IMR-90 (cell line): ENCODE results near the gene RBPJL. TPM values are rescaled to one million over a fixed set of nuclear protein-coding genes. Genes with fewer than 3 reads are reported as not detected.

Experiments used
- ATAC-seq: fragments of 200-7000 bp; cut with Tn5 transposase; 2 replicates; pipeline ENCODE4 v1.9.1; 2020; ENCODE audit warnings: low read depth, mild to moderate bottlenecking, moderate library complexity
- BruUV-seq: library from RNA; stranded (reverse); fragments of 400-500 nt; replicated peaks from 2 replicates; lab custom pipeline; 2021; lab: Mats Ljungman, UMichigan
- CTCF ChIA-PET: fragments of 300-600 bp; formaldehyde crosslinking; extraction: SDS; loops from one replicate; lab custom pipeline; 2021; ENCODE audit warnings: antibody characterized with exemption; lab: Yijun Ruan, JAX
- POLR2A ChIA-PET: fragments of 300-600 bp; sonication (Branson Sonifier 250); formaldehyde crosslinking; loops from one replicate; lab custom pipeline; 2022; ENCODE audit warnings: antibody characterized with exemption; ENCODE audit not compliant: unreplicated experiment; lab: Charles Lee
- DNase-seq: peaks from one replicate; pipeline ENCODE4 v3.0.0; 2013
- H2AFZ ChIP-seq: replicated peaks from 2 replicates; pipeline ENCODE3; 2013; ENCODE audit warnings: low read length, mild to moderate bottlenecking; ENCODE audit not compliant: poor library complexity
- H2AK5ac ChIP-seq: 2 replicates; pipeline ENCODE4 v1.6.1; 2013; ENCODE audit warnings: low read depth, low read length, inconsistent platforms
- H2AK9ac ChIP-seq: replicated peaks from 2 replicates; pipeline ENCODE3; 2013; ENCODE audit warnings: mild to moderate bottlenecking, low read depth, low read length, moderate library complexity; ENCODE audit not compliant: poor library complexity
- H2BK120ac ChIP-seq: 2 replicates; pipeline ENCODE4 v1.6.1; 2013; ENCODE audit warnings: low read depth, low read length, inconsistent platforms
- H2BK15ac ChIP-seq: 3 replicates; pipeline ENCODE4 v1.6.1; 2013; ENCODE audit warnings: low read depth, low read length, inconsistent platforms
- H2BK20ac ChIP-seq: 2 replicates; pipeline ENCODE4 v1.6.1; 2013; ENCODE audit warnings: low read depth, mild to moderate bottlenecking, inconsistent platforms, low read length, moderate library complexity
- H2BK5ac ChIP-seq: 2 replicates; pipeline ENCODE4 v1.6.1; 2013; ENCODE audit warnings: mild to moderate bottlenecking, low read depth, low read length, inconsistent platforms; ENCODE audit not compliant: poor library complexity, severe bottlenecking
- H3K14ac ChIP-seq: replicated peaks from 2 replicates; pipeline ENCODE4 v1.6.1; 2013; ENCODE audit warnings: low read depth, low read length, inconsistent platforms
- H3K18ac ChIP-seq: 2 replicates; pipeline ENCODE4 v1.6.1; 2013; ENCODE audit warnings: low read depth, low read length, control low read depth
- H3K23ac ChIP-seq: 2 replicates; pipeline ENCODE4 v1.6.1; 2013; ENCODE audit warnings: low read depth, low read length, inconsistent platforms
- H3K27ac ChIP-seq: 2 replicates; pipeline ENCODE4 v1.5.1; 2013; ENCODE audit warnings: mild to moderate bottlenecking, control low read depth, low read length; ENCODE audit not compliant: insufficient read depth
- H3K27me3 ChIP-seq: 2 replicates; pipeline ENCODE4 v1.6.1; 2013; ENCODE audit warnings: low read length; ENCODE audit not compliant: control insufficient read depth, insufficient read depth
- H3K36me3 ChIP-seq: 2 replicates; pipeline ENCODE4 v1.6.1; 2013; ENCODE audit warnings: low read length, mixed read lengths; ENCODE audit not compliant: control insufficient read depth, insufficient read depth
- H3K4ac ChIP-seq: 2 replicates; pipeline ENCODE4 v1.6.1; 2013; ENCODE audit warnings: low read depth, low read length, inconsistent platforms
- H3K4me1 ChIP-seq: 2 replicates; pipeline ENCODE4 v1.6.1; 2013; ENCODE audit warnings: low read length, mixed read lengths; ENCODE audit not compliant: control insufficient read depth, insufficient read depth
- H3K4me2 ChIP-seq: 2 replicates; pipeline ENCODE4 v1.6.1; 2013; ENCODE audit warnings: low read depth, mild to moderate bottlenecking, control low read depth, low read length, moderate library complexity
- H3K4me3 ChIP-seq: 2 replicates; pipeline ENCODE4 v1.5.1; 2013; ENCODE audit warnings: low read depth, mild to moderate bottlenecking, control low read depth, low read length, moderate library complexity; ENCODE audit not compliant: insufficient read depth
- H3K56ac ChIP-seq: 2 replicates; pipeline ENCODE4 v1.6.1; 2013; ENCODE audit warnings: low read length, inconsistent platforms; ENCODE audit not compliant: insufficient read depth; ENCODE audit errors: extremely low read depth
- H3K79me1 ChIP-seq, 2 experiments: 2 replicates each; pipeline ENCODE4 v1.6.1; 2013; ENCODE audit warnings: low read length in 2 of 2, inconsistent platforms in 1 of 2, low read depth in 1 of 2
- H3K9ac ChIP-seq: 2 replicates; pipeline ENCODE4 v1.6.1; 2013; ENCODE audit warnings: low read depth, low read length, control low read depth
- H3K9me1 ChIP-seq: 2 replicates; pipeline ENCODE4 v1.6.1; 2013; ENCODE audit warnings: low read length, inconsistent platforms; ENCODE audit not compliant: insufficient read depth
- H3K9me3 ChIP-seq: 2 replicates; pipeline ENCODE4 v1.6.1; 2013; ENCODE audit warnings: low read length; ENCODE audit not compliant: control insufficient read depth, insufficient read depth
- H4K20me1 ChIP-seq: 2 replicates; pipeline ENCODE4 v1.6.1; 2013; ENCODE audit warnings: low read length, inconsistent platforms; ENCODE audit not compliant: insufficient read depth
- H4K5ac ChIP-seq: 2 replicates; pipeline ENCODE4 v1.6.1; 2013; ENCODE audit warnings: mild to moderate bottlenecking, low read depth, low read length, control low read depth
- H4K8ac ChIP-seq, 2 experiments: 2 replicates each; pipeline ENCODE4 v1.6.1; 2013; ENCODE audit warnings: low read depth in 2 of 2, low read length in 2 of 2, control low read depth in 1 of 2, inconsistent platforms in 1 of 2
- H4K91ac ChIP-seq: 2 replicates; pipeline ENCODE4 v1.6.1; 2013; ENCODE audit warnings: low read depth, low read length, inconsistent platforms; ENCODE audit not compliant: insufficient read depth
- BHLHE40 ChIP-seq: fragments of 150-350 bp; IDR thresholded peaks from 2 replicates; pipeline ENCODE4 v1.6.1; 2016; ENCODE audit warnings: mild to moderate bottlenecking, low read depth, low read length
- CEBPB ChIP-seq: IDR thresholded peaks from 2 replicates; pipeline ENCODE4 v1.6.1; 2012; ENCODE audit warnings: low read depth, low read length, improper control_type of control experiment
- CHD1 ChIP-seq: IDR thresholded peaks from 2 replicates; pipeline ENCODE4 v1.6.1; 2012; ENCODE audit warnings: low read depth, low read length, improper control_type of control experiment
- CTCF ChIP-seq: conservative IDR thresholded peaks from 2 replicates; pipeline ENCODE4 v1.5.1; 2012; ENCODE audit warnings: mild to moderate bottlenecking, low read depth, low read length, improper control_type of control experiment
- ELK1 ChIP-seq: fragments of 150-350 bp; IDR thresholded peaks from 2 replicates; pipeline ENCODE4 v1.6.1; 2016; ENCODE audit warnings: low read depth, mild to moderate bottlenecking, low read length, moderate library complexity, borderline replicate concordance
- FOS ChIP-seq: fragments of 150-350 bp; IDR thresholded peaks from 2 replicates; pipeline ENCODE4 v1.6.1; 2016; ENCODE audit warnings: low read depth, low read length
- MAFK ChIP-seq: IDR thresholded peaks from 2 replicates; pipeline ENCODE4 v1.6.1; 2012; ENCODE audit warnings: low read depth, low read length, improper control_type of control experiment
- MAZ ChIP-seq: IDR thresholded peaks from 2 replicates; pipeline ENCODE4 v1.6.1; 2012; ENCODE audit warnings: low read depth, mild to moderate bottlenecking, low read length, improper control_type of control experiment, moderate library complexity, borderline replicate concordance
- MXI1 ChIP-seq: IDR thresholded peaks from 2 replicates; pipeline ENCODE4 v1.6.1; 2012; ENCODE audit warnings: low read depth, mild to moderate bottlenecking, low read length, moderate library complexity, borderline replicate concordance
- NFE2L2 ChIP-seq: fragments of 150-350 bp; IDR thresholded peaks from 2 replicates; pipeline ENCODE4 v1.6.1; 2016; ENCODE audit warnings: low read depth, mild to moderate bottlenecking, low read length
- POLR2A ChIP-seq: IDR thresholded peaks from 2 replicates; pipeline ENCODE4 v1.6.1; 2012; ENCODE audit warnings: mild to moderate bottlenecking, low read depth, low read length
- RAD21 ChIP-seq: IDR thresholded peaks from 2 replicates; pipeline ENCODE4 v1.6.1; 2012; ENCODE audit warnings: low read length, improper control_type of control experiment
- RCOR1 ChIP-seq: IDR thresholded peaks from 2 replicates; pipeline ENCODE4 v1.6.1; 2012; ENCODE audit warnings: mild to moderate bottlenecking, low read length, improper control_type of control experiment; ENCODE audit not compliant: insufficient replicate concordance
- RFX5 ChIP-seq: IDR thresholded peaks from 2 replicates; pipeline ENCODE4 v1.8.0; 2012; ENCODE audit warnings: low read depth, mild to moderate bottlenecking, low read length, moderate library complexity
- SMC3 ChIP-seq: fragments of 150-350 bp; IDR thresholded peaks from 2 replicates; pipeline ENCODE4 v1.6.1; 2016; ENCODE audit warnings: low read depth, mild to moderate bottlenecking, antibody characterized with exemption, low read length, moderate library complexity
- WGBS, 2 experiments: methylation state at CpG; one replicate each; pipeline versions ENCODE4 v1.1.5 to v1.1.7; 2013; ENCODE audit warnings: missing lambda C conversion rate in 2 of 2; ENCODE audit not compliant: insufficient read length in 1 of 2; ENCODE audit errors: extremely low coverage in 2 of 2; 5-methylcytosine and 5-hydroxymethylcytosine counted together
- dilution Hi-C: fragments of 300-500 bp; cut with HindIII; formaldehyde crosslinking; loops from one replicate; pipeline ENCODE4 v1.14.3; 2018; ENCODE audit warnings: low sequenced_read_pairs; ENCODE audit not compliant: unreplicated experiment
- in situ Hi-C: fragments of 300-500 bp; cut with MboI; formaldehyde crosslinking; loops from 3 replicates; pipeline ENCODE4 v1.14.3; 2019; ENCODE audit warnings: low sequenced_read_pairs, inconsistent platforms, mixed read lengths
- intact Hi-C: fragments of 100-400 bp; cut with micrococcal nuclease; formaldehyde crosslinking; loops from 2 replicates; pipeline ENCODE4 v1.10.0; 2022
- polyA plus RNA-seq, 3 experiments: library from polyadenylated mRNA; depleted of rRNA; stranded (reverse); fragments of >200 nt; gene quantifications; 2 replicates each; pipeline ENCODE4 v1.2.3, GENCODE V29; 2012; ENCODE audit warnings: low replicate concordance in 1 of 3
- total RNA-seq: library from RNA; depleted of rRNA; stranded (reverse); fragments of >200 nt; gene quantifications from 2 replicates; pipeline ENCODE4 v1.2.3, GENCODE V29; 2012
- TF ChIP-seq, protein P1 (sequence below): fragments of 150-350 bp; IDR thresholded peaks from 2 replicates; pipeline ENCODE4 v1.6.1; 2017; ENCODE audit warnings: mild to moderate bottlenecking, antibody characterized with exemption, low read length, low read depth

Gene RBPJL
- total and polyA plus RNA-seq, 2 of the 4 experiments (the other 2 are of a cell fraction), result not detected

DNA sequence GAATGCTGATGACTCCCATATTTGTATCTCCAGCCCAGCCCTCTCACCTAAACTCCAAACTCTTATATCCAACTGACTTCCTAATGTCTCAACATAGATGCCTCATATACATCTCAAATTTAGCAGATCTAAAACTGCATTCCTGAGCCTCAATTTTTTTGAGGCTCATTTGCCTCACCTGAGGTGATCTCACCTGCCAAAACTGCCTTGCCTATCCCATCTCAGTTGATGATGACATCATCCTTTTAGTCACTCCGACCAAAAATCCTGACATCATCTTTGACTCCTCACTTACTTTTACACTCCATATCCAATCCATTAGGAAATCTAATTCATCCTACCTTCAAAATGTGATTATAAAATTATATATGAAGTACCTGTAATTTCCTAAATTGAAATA, 26.6 kb upstream of the RBPJL start:
- Histone ChIP-seq H3K79me1 (no peaks in the 10 kb centered on the region), H3K27me3 (peaks cover 22% of the 10 kb centered on the region), H3K14ac (no peak overlapping the region), H3K23ac (no peak overlapping the region), H3K36me3 (no peaks in the 10 kb centered on the region), H2AFZ (no peak overlapping the region), H3K9me1 (no peaks in the 10 kb centered on the region), H2BK120ac (no peak overlapping the region), H4K5ac (no peak overlapping the region), H4K8ac (no peak overlapping the region), H3K9ac (no peak overlapping the region), H4K91ac (no peak overlapping the region), H3K9me3 (no peaks in the 10 kb centered on the region), H2AK5ac (no peak overlapping the region), H3K4me1 (no peaks in the 10 kb centered on the region), H2AK9ac (no peak overlapping the region), H2BK15ac (no peak overlapping the region), H3K4me3 (no peak overlapping the region), H3K56ac (no peak overlapping the region), H2BK5ac (no peak overlapping the region), H2BK20ac (no peak overlapping the region), H3K18ac (no peak overlapping the region), H3K4ac (no peak overlapping the region), H4K20me1 (no peaks in the 10 kb centered on the region), H3K4me2 (no peak overlapping the region), H3K27ac (no peak overlapping the region)
- in situ Hi-C loops, result loop anchor here (10.0 to 25.0 kb wide), 2 partner anchors 168 to 265 kb away; partner anchors contain the start of genes KCNS1, WFDC12 and WFDC5
- no peak for DNase-seq
- no peak for ATAC-seq
- CTCF ChIA-PET, result interaction anchor here (0.6 kb wide), 1 partner anchor 14 kb away, joined by 4 read pairs; no protein-coding TSS in a partner anchor
- intact Hi-C loops, result loop anchor here (10.0 kb wide), 1 partner anchor 155 kb away; the partner anchor contains the start of gene WFDC12
- TF ChIP-seq MXI1, result no peak
- no peak for TF ChIP-seq SMC3
- no peak for TF ChIP-seq NFE2L2
- no peak for TF ChIP-seq RAD21
- TF ChIP-seq ELK1, result no peak
- no peak for TF ChIP-seq CTCF
- no peak for TF ChIP-seq POLR2A
- TF ChIP-seq FOS, result no peak
- TF ChIP-seq, protein P1, sequence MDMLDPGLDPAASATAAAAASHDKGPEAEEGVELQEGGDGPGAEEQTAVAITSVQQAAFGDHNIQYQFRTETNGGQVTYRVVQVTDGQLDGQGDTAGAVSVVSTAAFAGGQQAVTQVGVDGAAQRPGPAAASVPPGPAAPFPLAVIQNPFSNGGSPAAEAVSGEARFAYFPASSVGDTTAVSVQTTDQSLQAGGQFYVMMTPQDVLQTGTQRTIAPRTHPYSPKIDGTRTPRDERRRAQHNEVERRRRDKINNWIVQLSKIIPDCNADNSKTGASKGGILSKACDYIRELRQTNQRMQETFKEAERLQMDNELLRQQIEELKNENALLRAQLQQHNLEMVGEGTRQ, result no peak
- TF ChIP-seq MAFK, result no peak
- no peak for TF ChIP-seq BHLHE40
- no peak for TF ChIP-seq CEBPB
- no peak for TF ChIP-seq MAZ
- TF ChIP-seq RCOR1, result no peak
- no peak for TF ChIP-seq CHD1
- TF ChIP-seq RFX5, result no peak
- dilution Hi-C loops, result no loop called here
- no TSS peak for BruUV-seq
- POLR2A ChIA-PET, result no interaction called here
- WGBS, 2 experiments, result no CpG with 5 or more reads among the region's 1 CpG
